ENCODE results near the gene SMIM45.

Gene SMIM45

DNA sequence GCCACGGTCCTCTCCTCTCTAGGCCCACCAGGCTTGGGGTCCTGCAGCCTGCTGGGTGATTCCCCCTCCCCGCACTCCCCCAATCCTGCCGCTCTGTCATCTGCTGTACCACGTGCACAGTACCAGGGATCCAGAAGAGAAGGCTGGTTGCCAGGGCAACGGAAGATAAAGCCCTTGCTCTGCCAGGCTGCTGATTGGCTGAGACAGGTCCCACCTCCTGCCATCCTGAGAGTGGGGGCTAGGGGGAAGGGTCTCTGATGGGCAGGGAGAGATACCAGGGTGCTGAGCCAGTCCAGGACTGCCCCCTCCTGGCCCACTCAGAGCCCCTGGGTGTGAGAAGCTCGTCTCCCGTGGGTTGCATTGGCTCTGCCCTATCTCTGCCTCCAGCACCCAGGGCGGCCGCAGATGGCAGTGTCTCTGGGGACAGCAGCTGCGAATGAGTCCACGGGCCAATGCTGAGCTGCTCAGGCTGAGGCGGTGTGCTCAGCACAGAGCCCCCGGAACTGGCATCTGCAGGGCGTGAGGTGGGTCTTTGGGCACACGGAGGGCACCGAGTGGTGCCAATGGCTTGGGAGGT is at the start of gene SMIM45:
Gene SMIM45 (plus strand): TSS at position 253 of the 577 bp plus-strand sequence.
- no peak for DNase-seq

DNA sequence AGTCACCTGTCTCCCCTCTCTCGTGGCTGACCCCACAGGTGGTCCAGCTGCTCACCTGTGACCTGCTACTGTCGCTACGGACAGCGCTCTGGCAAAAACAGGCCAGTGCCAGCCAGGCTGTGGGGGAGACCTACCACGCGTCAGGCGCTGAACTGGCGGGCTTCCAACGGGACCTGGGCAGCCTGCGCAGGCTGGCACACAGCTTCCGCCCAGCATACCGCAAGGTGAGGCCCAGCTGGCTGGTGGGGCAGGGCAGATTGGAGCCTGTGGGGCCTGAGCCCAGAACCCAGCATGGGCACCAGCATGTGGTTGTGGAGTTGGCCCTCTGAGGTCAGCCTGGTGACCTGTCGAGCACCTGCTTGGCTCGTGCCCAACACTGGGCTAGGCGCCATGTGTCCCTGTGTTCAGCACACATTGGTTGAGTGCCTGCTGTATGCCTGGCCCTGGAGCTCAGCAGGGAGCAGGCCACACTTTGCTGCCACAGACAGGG is 49.0 kb upstream of the SMIM45 start:
- DNase-seq = no peak

DNA sequence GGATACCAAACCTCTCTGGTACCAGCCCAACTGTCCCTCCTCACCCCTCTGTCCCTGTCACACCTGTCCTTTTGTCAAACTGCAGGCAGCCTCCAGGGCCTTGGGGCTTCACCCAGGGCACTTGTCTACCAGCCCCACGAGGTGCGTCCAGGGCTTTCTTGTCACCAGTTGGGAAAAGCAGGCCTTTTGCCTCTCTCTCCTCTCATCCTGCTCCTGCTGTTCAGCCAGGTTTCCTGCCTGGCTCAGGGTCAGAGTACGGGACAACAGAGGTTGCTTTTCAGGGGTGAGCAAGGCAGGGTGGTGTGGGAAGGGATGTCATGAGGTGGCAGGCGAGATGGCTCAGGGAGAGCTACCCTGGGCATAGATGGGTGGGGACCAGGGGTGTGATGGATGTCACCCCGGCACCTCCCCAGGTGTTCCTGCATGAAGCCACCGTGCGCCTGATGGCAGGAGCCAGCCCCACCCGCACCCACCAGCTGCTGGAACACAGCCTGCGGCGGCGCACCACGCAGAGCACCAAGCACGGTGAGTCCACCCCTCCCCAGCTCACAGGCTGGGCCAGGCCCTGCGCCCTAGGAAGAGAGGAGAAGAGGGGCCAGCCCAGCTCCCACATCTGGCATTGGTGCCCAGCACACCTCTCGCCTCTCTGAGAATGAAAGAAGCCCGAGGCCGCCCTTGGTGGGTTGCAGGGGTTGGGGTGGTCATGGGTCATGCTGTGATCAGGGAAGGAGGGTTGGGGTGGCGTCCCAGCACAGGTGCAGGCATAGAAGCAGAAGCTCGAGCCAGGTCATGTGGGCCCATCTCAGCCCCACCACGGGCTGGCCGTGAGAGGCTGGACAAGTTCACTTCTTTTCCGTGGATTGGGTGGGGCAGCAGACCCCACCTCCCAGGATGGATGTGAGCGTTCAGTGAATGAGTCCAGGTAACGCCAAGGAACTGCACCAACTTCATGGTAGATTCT is 47.2 kb upstream of the SMIM45 start:
- DNase-seq = no peak

DNA sequence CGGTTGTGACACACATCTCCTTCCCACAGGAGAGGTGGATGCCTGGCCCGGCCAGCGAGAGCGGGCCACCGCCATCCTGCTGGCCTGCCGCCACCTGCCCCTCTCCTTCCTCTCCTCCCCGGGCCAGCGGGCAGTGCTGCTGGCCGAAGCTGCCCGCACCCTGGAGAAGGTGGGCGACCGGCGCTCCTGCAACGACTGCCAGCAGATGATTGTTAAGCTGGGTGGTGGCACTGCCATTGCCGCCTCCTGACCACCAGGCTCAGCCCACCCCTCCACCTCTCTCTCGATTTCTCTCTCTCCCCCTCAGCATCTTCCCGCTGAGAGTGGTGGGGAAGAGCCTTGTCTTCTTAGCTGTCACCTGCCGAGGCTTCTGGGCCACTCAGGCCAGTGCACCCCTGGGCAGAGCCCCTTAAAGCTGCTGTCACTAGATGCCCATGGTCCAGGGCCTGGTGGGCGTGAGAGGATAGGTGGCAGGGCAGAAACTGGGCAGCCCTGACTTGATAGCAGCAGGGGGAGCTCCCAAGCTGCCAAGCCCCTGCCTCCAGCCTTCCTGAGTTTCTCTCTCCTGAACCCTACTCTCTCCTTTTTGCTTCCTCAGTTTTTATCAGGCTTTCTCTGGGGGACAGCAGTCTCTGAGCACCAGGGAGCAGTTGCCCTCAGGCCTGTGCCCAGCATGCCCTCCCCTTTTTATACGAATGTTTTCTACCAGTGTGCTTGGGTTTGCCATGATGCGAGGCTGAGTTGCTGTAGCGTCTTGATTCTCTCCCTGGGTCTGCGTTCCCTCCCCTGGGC is 46.3 kb upstream of the SMIM45 start:
- DNase-seq = no peak

DNA sequence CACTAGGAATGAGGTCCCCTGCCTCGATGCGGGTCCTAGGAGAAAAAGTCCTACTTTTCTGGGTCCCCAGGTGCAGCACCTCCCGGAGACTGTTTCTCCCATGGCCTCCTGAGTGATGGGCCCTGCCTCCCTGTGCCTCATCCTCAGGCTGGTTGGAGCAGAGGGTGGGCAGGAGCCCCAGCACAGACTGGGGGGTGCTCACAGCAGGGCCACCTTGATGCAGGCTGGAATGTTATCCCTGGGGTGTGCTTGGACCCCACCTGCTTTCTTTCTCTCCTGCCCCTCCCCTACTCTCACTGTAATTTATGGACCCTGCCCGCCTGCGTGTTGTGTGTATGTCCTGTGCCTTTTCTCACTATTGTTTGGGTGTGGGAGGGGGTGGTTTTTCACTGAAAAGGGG is 45.1 kb upstream of the SMIM45 start:
- no peak for DNase-seq

DNA sequence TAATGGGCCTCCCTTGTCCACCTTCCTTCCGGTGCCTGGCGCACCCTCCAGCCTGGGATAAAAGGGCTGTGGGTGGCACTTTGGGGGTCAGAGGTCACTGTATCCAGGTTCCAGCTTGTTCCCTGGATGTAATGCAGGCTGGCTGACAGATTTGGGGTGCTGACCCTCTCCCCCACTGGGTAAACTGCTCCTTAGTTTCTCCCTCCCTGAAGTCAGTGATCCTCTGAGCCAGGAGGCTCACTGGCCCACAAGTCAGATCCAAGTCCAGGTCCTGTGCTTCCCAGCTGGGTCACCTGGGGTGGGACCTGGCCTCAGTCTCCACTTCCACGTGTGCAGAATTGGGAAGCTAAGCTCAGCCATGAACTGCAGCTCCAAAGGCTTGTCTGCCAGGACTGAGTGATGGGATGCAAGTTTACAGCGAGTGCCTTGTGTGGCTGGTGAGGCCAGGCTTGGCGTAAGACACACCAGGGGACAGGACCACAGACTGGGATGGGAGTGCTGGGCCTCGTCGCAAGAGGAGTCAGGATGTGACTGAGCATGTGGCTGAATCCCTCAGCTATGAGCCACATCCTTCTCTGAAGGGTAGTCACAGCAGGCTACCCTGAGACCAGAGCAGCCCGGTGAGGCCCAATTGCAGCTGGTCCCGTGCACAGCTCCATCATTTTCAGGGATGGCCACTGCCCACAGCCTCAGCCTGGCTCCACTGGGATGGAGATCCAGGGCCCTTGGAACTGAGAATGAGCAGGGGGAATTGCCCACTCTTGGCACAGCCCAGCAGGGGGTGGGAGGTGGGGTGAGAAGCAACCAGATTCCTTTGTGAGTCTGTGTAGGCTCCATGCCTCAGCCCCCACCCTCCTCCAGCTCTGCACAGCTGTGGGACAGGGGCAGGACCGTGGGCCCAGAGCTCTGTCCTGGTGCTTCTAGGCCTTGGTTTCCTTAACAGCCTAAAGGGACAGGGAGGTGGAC is 44.2 kb upstream of the SMIM45 start:
- DNase-seq = no peak

DNA sequence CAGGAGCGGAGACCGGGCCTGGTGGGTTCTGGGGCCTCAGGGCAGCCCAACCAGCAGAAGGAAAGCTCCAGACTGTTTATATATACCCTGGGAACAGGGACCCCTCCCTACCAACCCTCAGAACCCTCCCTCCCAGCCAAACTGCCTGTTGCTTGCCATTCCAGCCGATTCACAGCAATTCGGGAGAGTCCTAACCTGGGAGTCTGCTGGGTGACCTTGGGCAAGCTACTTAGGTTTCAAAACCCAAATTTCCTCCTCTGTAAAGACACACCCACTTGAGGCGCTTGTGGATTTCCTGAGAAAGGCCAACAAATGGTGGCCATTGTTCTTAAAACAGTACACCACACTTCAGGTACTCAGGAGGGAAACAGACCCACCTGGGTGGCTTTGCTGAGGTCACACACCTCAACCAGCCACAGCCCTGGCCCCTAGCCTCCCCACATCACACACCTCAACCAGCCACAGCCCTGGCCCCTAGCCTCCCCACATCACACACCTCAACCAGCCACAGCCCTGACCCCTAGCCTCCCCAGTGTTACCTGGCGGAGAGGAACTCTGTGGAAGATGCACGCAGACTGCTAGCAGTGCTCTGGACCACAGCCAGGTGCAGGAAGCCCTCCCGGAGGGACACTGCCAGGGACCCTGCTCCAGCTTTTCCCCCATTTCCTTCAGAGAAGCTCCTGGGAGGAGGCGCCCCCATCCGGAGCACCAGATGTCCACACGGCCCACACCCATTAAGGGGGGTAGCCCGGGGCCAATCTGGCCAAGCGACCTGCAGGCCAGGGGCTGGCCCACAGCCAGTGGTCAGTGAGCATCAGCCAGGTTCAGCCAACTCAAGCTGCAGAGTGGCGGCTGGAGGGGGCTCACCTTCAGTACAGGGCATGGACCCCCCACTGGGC is 43.3 kb upstream of the SMIM45 start:
- no peak for DNase-seq

DNA sequence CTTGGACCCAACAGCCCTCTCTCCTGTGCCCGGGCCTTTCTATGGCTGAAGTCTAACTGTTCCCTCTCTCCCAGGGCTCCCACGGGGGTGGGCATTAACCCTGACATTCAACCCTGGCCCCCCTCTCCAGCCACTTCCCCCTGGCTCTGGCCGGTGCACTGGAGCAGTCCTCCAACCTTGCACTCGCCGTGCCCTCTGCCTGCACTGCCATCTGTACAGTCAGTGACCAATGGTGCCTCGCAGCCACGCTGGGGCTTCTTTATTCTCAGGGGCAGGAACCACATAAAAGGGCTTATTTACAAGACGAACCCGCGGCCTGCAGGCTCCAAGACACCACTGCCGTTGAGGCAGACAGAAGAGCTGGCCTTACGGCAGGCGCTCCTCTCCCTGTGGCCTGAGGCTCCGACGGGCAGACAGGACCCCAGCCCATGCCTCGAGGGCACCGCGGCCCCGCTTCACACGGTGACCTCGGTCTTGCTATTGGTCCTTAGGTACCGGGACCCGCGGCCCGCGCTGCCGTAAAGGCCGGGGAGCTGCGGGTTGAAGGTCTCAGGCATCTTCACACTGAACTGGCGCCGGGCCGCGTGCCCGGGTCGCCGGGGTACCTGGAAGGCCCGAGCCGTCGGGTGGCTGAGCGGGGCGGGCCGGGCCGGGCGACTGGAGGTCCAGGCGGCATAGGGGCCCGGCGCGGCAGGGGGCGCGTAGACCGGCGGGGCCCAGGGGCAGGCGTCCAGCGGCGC is 42.5 kb upstream of the SMIM45 start:
- DNase-seq = no peak

DNA sequence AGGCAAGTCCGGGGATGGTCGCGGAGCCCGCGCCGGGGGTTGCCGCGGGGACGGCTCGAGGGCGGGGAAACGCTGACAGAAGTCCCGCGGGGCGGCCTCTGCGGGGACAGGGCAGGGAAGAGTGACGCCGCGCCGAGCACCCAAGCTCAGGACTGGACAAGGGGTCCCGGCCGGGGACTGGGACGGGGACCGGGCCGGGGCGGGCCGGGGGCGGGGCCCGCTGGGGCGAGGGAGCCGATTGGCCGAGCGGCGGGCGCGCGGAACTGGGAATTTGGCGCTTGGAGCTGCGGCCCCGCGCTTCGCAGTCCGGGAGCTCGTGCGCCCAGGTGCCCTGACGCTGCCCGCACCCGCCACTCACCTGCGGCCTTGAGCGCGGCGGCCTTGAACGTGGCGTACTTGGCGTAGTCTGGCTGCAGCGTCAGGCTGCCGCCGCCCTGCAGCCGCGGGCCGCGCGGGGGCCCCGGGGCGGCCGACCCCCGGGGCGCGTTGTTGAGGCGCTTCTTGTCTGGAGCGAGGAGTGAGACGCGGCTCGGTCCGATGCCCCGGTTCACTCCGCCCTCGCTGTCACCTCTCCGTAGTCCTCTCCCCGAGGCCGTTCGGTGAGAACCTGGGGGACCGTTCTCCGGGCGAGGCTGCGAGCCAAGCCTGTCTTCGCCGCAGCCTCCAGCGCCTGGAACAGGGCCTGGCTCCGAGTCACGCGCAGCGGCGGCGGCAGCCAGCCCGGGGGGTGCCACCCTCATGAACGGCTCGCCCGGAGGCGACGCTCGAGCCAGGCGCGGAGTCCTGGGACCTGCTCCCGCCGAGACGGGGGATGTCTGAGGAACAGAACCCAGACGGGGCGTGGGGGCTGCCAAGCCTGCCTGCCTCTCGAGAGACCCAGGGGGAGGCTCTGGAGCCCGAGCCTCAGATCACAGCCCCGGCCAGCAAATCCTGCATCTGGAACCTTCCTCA is 41.6 kb upstream of the SMIM45 start:
- no peak for DNase-seq

DNA sequence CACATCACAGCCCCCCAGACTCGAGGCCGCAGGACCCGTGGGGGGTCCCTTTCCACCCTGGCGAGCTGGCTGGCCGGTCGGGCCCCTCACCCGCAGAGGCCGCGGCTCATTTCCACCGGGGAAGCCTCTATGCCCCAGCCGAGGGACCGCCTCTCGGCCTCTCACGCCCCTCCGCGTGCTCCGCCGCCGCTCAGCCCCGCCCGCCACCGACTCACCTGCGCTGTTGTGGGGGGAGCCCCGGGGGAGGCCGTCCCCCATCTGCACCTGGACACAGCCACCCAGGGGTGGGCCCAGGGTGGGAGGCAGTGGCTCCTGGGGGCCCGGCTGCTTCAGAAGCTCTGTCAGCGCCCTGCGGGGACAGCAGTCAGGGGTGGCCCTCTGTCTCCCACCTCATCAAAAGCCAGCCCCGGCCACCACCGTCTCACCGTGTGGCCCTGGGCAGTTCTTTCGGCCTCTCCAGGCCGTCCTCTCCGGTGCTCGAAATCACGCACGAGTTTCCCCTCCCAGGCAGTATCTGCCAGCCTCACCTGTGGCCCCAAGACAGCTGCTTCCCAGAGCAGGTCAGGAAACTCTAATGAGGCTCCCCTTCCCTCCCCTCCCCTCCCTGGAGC is 40.8 kb upstream of the SMIM45 start:
- DNase-seq = no peak

DNA sequence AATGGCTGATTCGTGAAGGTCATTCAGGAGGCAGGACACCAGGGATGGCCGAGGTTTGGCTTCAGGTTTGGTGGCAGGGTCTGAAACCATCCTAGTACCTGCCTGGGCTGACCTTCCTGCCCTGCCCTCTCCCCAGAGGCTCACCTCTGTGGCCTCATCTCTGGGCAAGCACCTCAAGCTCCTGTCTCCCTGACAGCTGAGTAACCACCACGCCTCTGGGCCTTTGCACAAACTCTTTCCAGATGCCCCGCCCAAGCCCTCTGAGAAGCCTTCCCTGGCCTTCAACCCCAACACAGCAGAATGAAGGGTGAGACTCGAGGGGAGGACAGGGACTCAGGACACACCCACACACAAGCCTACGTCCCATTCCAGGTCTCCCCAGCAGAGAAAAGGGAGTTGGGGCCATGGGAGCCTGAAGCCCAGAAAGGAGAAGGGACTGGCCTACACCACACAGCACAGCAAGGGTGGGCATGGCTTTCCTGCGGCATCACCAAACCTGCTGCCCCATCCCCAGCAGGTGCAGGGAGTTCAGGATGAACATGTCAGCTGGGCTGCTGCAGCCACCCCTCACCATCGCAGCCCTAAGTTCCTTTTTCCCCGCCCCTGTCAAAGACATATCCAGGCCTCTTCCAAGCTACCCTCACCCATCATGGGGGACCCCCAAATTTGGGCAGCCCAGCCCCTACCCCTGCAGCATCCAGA is 39.5 kb upstream of the SMIM45 start:
- DNase-seq = no peak

DNA sequence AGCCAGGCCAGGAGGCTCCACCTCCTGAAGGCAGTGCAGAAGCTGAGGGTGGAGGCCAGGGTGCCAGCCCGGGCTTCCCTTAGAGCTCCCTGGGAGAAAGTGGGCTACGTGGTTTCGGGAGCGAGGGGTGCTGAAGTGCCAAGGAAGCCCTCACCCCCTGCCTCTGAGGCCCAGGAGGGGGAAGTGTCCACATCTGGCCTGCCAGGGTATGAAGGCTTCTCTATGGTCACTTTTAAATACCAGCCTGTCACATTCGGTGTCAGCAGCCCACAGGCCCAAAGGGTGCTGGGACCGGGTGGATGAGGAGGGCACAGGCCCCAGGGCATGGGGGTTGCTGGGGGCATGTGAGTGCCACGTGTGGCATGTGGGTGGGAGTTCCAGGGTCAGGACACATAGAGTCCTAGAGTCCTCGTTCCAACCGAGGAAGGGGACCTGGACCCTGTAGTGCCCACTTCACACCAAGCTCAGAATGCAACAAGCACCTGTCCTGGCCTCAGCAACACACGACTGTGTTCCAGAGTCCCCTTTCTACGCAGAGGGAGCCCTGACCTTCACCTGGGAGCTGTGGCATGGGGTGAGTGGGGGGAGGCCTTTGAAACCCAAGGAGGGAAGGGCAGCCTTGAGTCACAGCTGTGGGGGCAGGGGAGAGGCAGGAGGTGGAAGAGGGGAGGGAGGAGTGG is 38.8 kb upstream of the SMIM45 start:
- DNase-seq = no peak

DNA sequence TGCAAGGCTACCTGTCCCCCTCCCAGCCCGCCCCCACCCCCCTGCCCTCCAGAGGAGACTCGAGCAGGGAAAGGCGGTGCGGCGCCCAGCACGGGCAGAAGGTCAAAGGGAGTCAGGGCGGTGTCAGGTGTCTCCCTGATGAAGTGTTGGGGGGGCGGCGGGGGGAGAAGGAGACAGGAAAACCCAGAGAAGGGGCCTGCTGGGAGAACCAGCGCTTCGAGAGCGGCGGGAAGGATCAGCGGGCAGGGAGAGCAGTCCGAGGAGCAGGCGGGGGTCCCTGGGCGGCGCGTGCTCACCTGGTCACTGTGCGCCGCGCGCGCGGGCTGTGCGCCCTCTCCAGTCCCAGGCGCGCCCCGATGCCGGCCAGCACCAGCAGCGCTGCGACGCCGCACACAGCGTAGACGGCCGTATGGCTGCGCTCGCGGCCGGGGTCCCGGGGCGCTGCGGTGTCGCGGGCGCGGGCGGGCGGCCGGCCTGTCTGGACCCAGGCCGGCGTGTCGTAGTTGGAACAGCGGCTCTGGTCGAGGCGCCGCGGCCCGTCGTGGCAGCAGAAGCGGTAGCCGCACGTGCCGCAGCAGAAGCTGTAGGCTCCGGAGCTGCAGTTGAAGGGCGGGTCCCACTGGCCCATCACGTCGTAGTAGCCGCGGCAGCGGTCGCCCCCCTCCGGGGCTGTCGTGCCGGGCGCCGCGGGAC is 38.0 kb upstream of the SMIM45 start:
- DNase-seq = no peak

DNA sequence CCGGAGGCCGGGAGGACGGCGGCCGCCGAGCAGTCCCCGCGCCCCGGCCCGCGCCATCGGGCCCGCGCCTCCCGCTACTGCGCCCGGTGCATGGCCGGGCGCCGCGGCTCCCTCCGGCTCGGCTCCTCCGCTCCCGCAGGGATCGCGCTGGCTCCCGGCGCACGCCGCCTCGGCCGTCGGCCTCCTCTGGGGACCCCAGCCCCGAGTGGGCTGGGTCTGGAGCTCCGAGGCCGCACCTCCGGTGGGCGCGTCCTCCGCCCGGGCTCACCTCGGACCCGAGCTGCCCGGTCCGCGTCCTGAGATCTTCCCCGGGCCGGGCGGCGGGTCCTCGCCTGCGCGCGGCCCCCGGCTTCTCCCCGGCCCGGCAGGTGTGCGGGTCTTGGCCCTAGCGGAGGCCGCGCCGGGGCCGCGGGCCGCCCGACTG is 37.3 kb upstream of the SMIM45 start:
- DNase-seq = no peak

DNA sequence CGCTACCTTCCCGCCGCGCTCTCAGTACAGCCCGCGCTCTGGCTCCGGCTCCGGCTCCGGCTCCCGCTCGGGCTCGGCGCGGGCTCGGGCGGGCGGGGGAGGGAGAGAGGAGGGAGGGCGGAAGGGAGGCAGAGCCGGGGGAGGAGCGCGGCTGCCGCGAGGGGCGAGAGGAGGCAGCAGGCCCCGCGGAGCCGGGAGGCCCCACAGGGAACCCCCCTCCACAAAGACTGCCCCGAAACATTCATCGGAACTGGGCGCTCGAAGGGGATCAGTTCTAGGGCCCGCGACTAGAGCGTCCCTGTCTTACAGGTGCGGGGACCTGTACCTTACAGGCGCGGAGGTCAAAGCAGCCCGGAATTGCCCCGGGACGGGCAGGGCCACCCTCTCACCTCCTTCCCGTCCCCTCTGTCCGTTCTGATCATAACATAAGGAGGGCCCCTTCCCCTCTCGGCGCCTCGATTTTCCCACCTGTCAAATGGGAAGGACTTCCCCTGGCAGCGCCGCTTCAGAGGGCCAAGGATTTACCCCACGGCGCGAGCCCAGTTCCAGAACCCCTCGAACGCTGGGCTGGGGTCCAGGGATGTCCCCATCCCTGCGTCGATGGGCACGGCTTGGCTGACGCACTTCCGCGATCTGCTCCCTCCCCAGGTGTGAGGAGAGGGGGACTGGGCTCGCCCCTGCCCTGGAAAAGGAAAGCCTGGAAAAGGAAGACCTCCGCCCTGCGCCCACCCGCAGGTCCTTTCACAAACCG is 36.7 kb upstream of the SMIM45 start, which contains the start of gene SHISA8:
Gene SHISA8 (minus strand): TSS at position 40 of the 751 bp plus-strand sequence. CDS start 407 bp downstream, outside the sequence.
- DNase-seq = no peak
